Activated T-cell treated with anti-CD3 and anti-CD28 coated beads, Interleukin-2, amount 50 U/mL, for 24 hours (primary cell): ENCODE measurements around the gene DAB2IP.

Experiments used
- DNase-seq: peaks from one replicate; pipeline ENCODE4 v3.0.0-alpha.2; 2020
- H3K27ac Mint-ChIP-seq: 2 replicates; pipeline ENCODE4 v1.8.0; 2020; ENCODE audit warnings: mild to moderate bottlenecking, mixed read lengths
- H3K27me3 Mint-ChIP-seq: 2 replicates; pipeline ENCODE4 v1.8.0; 2020; ENCODE audit warnings: mixed read lengths
- H3K36me3 Mint-ChIP-seq: 2 replicates; pipeline ENCODE4 v1.8.0; 2020; ENCODE audit warnings: low read depth, mixed read lengths
- H3K4me1 Mint-ChIP-seq: 2 replicates; pipeline ENCODE4 v1.8.0; 2020; ENCODE audit warnings: low read depth, mixed read lengths
- H3K4me3 Mint-ChIP-seq: 2 replicates; pipeline ENCODE4 v1.8.0; 2020; ENCODE audit warnings: mild to moderate bottlenecking, moderate library complexity, mixed read lengths
- H3K9me3 Mint-ChIP-seq: 2 replicates; pipeline ENCODE4 v1.8.0; 2020; ENCODE audit warnings: mixed read lengths

Gene DAB2IP

GRCh38 chr9:121714873-121715272 lies 63.4 kb downstream of the DAB2IP start:
- H3K27me3 Mint-ChIP-seq = no peaks in the 10 kb centered on the region
- no peaks in the 10 kb centered on the region for H3K4me1 Mint-ChIP-seq
- H3K27ac Mint-ChIP-seq = no peak overlapping the region
- H3K9me3 Mint-ChIP-seq = no peaks in the 10 kb centered on the region
- H3K4me3 Mint-ChIP-seq = no peak overlapping the region
- DNase-seq = no peak
- H3K36me3 Mint-ChIP-seq = no peaks in the 10 kb centered on the region

- no peak for DNase-seq
- H3K27ac Mint-ChIP-seq = no peak overlapping the region
- H3K27me3 Mint-ChIP-seq = no peaks in the 10 kb centered on the region
- no peaks in the 10 kb centered on the region for H3K4me1 Mint-ChIP-seq
- no peak overlapping the region for H3K4me3 Mint-ChIP-seq
- no peaks in the 10 kb centered on the region for H3K9me3 Mint-ChIP-seq
- no peaks in the 10 kb centered on the region for H3K36me3 Mint-ChIP-seq
These were observed 65.9 kb downstream of the DAB2IP start for GRCh38 chr9:121717141-121717991.

- Mint-ChIP-seq H3K36me3 (no peaks in the 10 kb centered on the region), H3K27me3 (no peaks in the 10 kb centered on the region), H3K27ac (no peak overlapping the region), H3K4me1 (no peaks in the 10 kb centered on the region), H3K4me3 (no peak overlapping the region), H3K9me3 (no peaks in the 10 kb centered on the region)
- DNase-seq = no peak
These were observed 66.7 kb downstream of the DAB2IP start for GRCh38 chr9:121718084-121718483.

- Mint-ChIP-seq H3K4me3 (no peak overlapping the region), H3K9me3 (no peaks in the 10 kb centered on the region), H3K27ac (no peak overlapping the region), H3K27me3 (no peaks in the 10 kb centered on the region), H3K36me3 (no peaks in the 10 kb centered on the region), H3K4me1 (no peaks in the 10 kb centered on the region)
- DNase-seq = no peak
These were observed 67.1 kb downstream of the DAB2IP start for GRCh38 chr9:121718501-121718900.

GRCh38 chr9:121720311-121721057 lies 69.0 kb downstream of the DAB2IP start:
- DNase-seq = no peak
- no peaks in the 10 kb centered on the region for H3K27me3 Mint-ChIP-seq
- no peaks in the 10 kb centered on the region for H3K4me1 Mint-ChIP-seq
- H3K27ac Mint-ChIP-seq = no peak overlapping the region
- H3K4me3 Mint-ChIP-seq = no peak overlapping the region
- H3K36me3 Mint-ChIP-seq = no peaks in the 10 kb centered on the region
- no peaks in the 10 kb centered on the region for H3K9me3 Mint-ChIP-seq

- H3K4me1 Mint-ChIP-seq = no peaks in the 10 kb centered on the region
- H3K27ac Mint-ChIP-seq = no peak overlapping the region
- H3K4me3 Mint-ChIP-seq = no peak overlapping the region
- no peaks in the 10 kb centered on the region for H3K27me3 Mint-ChIP-seq
- no peak for DNase-seq
- H3K9me3 Mint-ChIP-seq = no peaks in the 10 kb centered on the region
- H3K36me3 Mint-ChIP-seq = no peaks in the 10 kb centered on the region
These were observed 69.6 kb downstream of the DAB2IP start for GRCh38 chr9:121721058-121721350.

- Mint-ChIP-seq H3K9me3 (no peaks in the 10 kb centered on the region), H3K4me1 (no peaks in the 10 kb centered on the region), H3K36me3 (no peaks in the 10 kb centered on the region), H3K27ac (no peak overlapping the region), H3K4me3 (no peak overlapping the region), H3K27me3 (no peaks in the 10 kb centered on the region)
- no peak for DNase-seq
These were observed 70.3 kb downstream of the DAB2IP start for GRCh38 chr9:121721770-121722169.

GRCh38 chr9:121725008-121725775 lies 73.8 kb downstream of the DAB2IP start:
- H3K36me3 Mint-ChIP-seq = no peaks in the 10 kb centered on the region
- no peak for DNase-seq
- H3K27ac Mint-ChIP-seq = no peak overlapping the region
- H3K4me1 Mint-ChIP-seq = no peaks in the 10 kb centered on the region
- H3K4me3 Mint-ChIP-seq = no peak overlapping the region
- no peaks in the 10 kb centered on the region for H3K27me3 Mint-ChIP-seq
- no peaks in the 10 kb centered on the region for H3K9me3 Mint-ChIP-seq

GRCh38 chr9:121727295-121728020 lies 76.0 kb downstream of the DAB2IP start:
- Mint-ChIP-seq H3K9me3 (no peaks in the 10 kb centered on the region), H3K27ac (no peak overlapping the region), H3K36me3 (no peaks in the 10 kb centered on the region), H3K4me1 (peaks cover 3% of the 10 kb centered on the region), H3K4me3 (no peak overlapping the region), H3K27me3 (peaks cover 3% of the 10 kb centered on the region)
- no peak for DNase-seq

GRCh38 chr9:121728916-121729315 lies 77.5 kb downstream of the DAB2IP start:
- H3K4me1 Mint-ChIP-seq = peaks cover 3% of the 10 kb centered on the region
- peaks cover 13% of the 10 kb centered on the region for H3K27me3 Mint-ChIP-seq
- H3K27ac Mint-ChIP-seq = no peak overlapping the region
- H3K9me3 Mint-ChIP-seq = no peaks in the 10 kb centered on the region
- H3K36me3 Mint-ChIP-seq = no peaks in the 10 kb centered on the region
- no peak for DNase-seq
- H3K4me3 Mint-ChIP-seq = no peak overlapping the region

- Mint-ChIP-seq H3K4me3 (no peak overlapping the region), H3K36me3 (no peaks in the 10 kb centered on the region), H3K9me3 (no peaks in the 10 kb centered on the region), H3K27ac (no peak overlapping the region), H3K4me1 (peaks cover 3% of the 10 kb centered on the region), H3K27me3 (peaks cover 21% of the 10 kb centered on the region)
- DNase-seq = no peak
These were observed 78.5 kb downstream of the DAB2IP start for GRCh38 chr9:121729769-121730562.

- no peaks in the 10 kb centered on the region for H3K36me3 Mint-ChIP-seq
- peaks cover 4% of the 10 kb centered on the region for H3K4me1 Mint-ChIP-seq
- no peak overlapping the region for H3K4me3 Mint-ChIP-seq
- no peak for DNase-seq
- H3K27me3 Mint-ChIP-seq = peaks cover 32% of the 10 kb centered on the region
- H3K9me3 Mint-ChIP-seq = no peaks in the 10 kb centered on the region
- H3K27ac Mint-ChIP-seq = no peak overlapping the region
These were observed 79.7 kb downstream of the DAB2IP start for GRCh38 chr9:121731090-121731489.

- no peak overlapping the region for H3K27ac Mint-ChIP-seq
- H3K4me3 Mint-ChIP-seq = no peak overlapping the region
- no peaks in the 10 kb centered on the region for H3K36me3 Mint-ChIP-seq
- H3K4me1 Mint-ChIP-seq = peaks cover 8% of the 10 kb centered on the region
- H3K9me3 Mint-ChIP-seq = no peaks in the 10 kb centered on the region
- peaks cover 37% of the 10 kb centered on the region for H3K27me3 Mint-ChIP-seq
- no peak for DNase-seq
These were observed 80.5 kb downstream of the DAB2IP start for GRCh38 chr9:121731919-121732318.

GRCh38 chr9:121732389-121732788 lies 81.0 kb downstream of the DAB2IP start:
- Mint-ChIP-seq H3K36me3 (no peaks in the 10 kb centered on the region), H3K4me1 (peaks cover 8% of the 10 kb centered on the region), H3K4me3 (no peak overlapping the region), H3K27ac (no peak overlapping the region), H3K27me3 (peaks cover 42% of the 10 kb centered on the region), H3K9me3 (no peaks in the 10 kb centered on the region)
- DNase-seq = no peak
